BJ (cell line): Measurements from ENCODE around the gene COG5. TPM values are rescaled to one million over a fixed set of nuclear protein-coding genes. Genes with fewer than 3 reads are reported as not detected.

Experiments used
- CTCF ChIA-PET: fragments of 350-600 bp; formaldehyde crosslinking; extraction: SDS; loops from one replicate; lab custom pipeline; 2021; ENCODE audit warnings: antibody characterized with exemption, inconsistent platforms; lab: Yijun Ruan, JAX
- POLR2A ChIA-PET: fragments of 300-600 bp; sonication (Branson Sonifier 250); formaldehyde crosslinking; extraction: SDS; loops from one replicate; lab custom pipeline; 2021; ENCODE audit warnings: antibody characterized with exemption; lab: Charles Lee
- DNase-seq: peaks from one replicate; pipeline ENCODE4 v3.0.0-alpha.2; 2011; ENCODE audit warnings: low read depth
- H3K27me3 ChIP-seq: 2 replicates; pipeline ENCODE4 v1.6.0; 2011; ENCODE audit warnings: low read length; ENCODE audit not compliant: control insufficient read depth, insufficient read depth
- H3K36me3 ChIP-seq: 2 replicates; pipeline ENCODE4 v1.5.1; 2011; ENCODE audit warnings: low read length; ENCODE audit not compliant: control insufficient read depth, insufficient read depth
- H3K4me3 ChIP-seq: 2 replicates; pipeline ENCODE4 v1.5.1; 2011; ENCODE audit warnings: low read depth, mild to moderate bottlenecking, control low read depth, low read length
- polyA plus RNA-seq: library from polyadenylated mRNA; depleted of rRNA; stranded (reverse); fragments of >200 nt; gene quantifications from 2 replicates; pipeline ENCODE4 v1.2.3, GENCODE V29; 2011
- TF ChIP-seq, protein P1 (sequence below): IDR thresholded peaks from 2 replicates; pipeline ENCODE4 v1.5.1; 2011; ENCODE audit warnings: low read depth, mild to moderate bottlenecking, control low read depth, inconsistent platforms, low read length, moderate library complexity; ENCODE audit not compliant: insufficient read depth

Gene COG5
- polyA plus RNA-seq, 1 experiment = 20.5 TPM

DNA sequence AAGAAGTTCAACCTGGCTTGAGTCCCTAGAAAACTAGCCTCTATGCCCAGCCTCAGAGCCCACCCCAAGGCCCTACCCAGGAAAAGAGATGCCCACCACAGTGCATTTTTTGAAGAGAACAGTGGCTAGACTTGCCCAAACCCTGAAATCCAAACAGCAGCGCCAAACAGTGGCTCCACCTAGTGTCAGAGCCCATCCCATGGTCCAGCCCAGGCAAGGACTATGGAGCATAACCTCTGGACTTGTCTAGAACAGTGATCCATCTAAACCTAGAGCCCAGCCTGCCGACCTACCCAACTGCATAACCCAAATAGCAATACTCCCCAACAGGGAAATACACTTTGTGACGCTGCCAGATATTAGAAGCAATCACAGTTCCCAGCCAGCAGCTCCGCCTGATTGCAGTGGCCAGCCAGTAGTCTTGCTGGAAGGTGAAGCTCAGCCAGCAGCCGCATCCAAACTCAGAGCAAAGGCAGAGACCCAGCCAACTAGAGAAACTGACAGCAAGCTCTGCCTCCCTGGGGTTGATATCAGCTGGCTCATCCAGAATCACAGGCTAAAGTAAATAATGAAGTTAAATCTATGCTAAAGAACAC lies 350.4 kb downstream of the COG5 start:
- Histone ChIP-seq H3K4me3 (no peak overlapping the region), H3K36me3 (no peaks in the 10 kb centered on the region; the same call in 1 of the 2 replicates), H3K27me3 (no peaks in the 10 kb centered on the region)
- TF ChIP-seq, protein P1, sequence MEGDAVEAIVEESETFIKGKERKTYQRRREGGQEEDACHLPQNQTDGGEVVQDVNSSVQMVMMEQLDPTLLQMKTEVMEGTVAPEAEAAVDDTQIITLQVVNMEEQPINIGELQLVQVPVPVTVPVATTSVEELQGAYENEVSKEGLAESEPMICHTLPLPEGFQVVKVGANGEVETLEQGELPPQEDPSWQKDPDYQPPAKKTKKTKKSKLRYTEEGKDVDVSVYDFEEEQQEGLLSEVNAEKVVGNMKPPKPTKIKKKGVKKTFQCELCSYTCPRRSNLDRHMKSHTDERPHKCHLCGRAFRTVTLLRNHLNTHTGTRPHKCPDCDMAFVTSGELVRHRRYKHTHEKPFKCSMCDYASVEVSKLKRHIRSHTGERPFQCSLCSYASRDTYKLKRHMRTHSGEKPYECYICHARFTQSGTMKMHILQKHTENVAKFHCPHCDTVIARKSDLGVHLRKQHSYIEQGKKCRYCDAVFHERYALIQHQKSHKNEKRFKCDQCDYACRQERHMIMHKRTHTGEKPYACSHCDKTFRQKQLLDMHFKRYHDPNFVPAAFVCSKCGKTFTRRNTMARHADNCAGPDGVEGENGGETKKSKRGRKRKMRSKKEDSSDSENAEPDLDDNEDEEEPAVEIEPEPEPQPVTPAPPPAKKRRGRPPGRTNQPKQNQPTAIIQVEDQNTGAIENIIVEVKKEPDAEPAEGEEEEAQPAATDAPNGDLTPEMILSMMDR = no peak
- no peak for DNase-seq
- ChIA-PET CTCF (interaction anchor here (0.9 to 1.4 kb wide), 2 partner anchors 9 to 11 kb away, joined by 3 to 4 read pairs; no protein-coding TSS in a partner anchor), POLR2A (no interaction called here)

DNA sequence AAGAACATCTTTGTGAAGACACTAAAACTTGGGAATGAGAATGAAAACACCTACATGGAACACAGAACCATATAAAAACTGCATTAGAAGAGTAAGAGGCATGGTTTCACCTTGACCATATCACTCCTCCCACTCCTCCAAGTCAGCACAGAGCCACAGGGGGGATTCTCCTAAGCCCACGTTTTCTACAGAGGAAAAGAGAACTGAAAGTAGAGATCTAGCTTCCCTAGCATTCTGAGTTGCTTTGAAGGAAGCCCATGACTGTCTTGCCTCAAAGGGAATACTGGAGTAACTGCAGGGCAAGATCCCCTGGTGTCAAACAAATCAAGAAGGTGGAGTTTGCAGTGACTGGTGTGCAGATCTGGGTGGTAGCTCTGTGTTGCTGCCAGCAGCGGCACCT lies 351.0 kb downstream of the COG5 start:
- ChIA-PET POLR2A (no interaction called here), CTCF (interaction anchor here (1.1 to 1.6 kb wide), 2 partner anchors 9 to 11 kb away, joined by 3 to 5 read pairs; no protein-coding TSS in a partner anchor)
- H3K36me3 ChIP-seq = no peaks in the 10 kb centered on the region; the same call in 1 of the 2 replicates
- DNase-seq = no peak
- TF ChIP-seq, protein P1 = no peak
- no peaks in the 10 kb centered on the region for H3K27me3 ChIP-seq
- H3K4me3 ChIP-seq = no peak overlapping the region

DNA sequence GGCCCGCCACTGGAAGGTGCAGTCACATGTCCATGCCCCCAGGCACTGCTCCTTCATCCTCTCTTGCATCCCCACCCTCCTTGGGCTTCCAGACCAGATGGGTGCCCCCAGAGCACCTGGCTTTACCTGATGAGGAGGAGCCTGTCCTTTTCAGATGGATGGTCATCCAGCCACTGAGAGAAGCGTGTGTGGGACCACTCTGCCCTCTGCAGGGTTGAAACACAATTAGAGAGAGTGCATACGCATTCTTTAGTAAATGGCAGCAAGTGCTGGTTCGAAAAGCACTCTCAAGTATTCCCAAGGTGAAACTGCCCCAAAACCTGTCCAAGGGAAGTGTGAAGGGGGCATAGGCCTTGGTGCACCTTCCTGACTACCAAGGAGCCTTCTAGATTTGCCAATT lies 353.3 kb downstream of the COG5 start:
- POLR2A ChIA-PET = no interaction called here

DNA sequence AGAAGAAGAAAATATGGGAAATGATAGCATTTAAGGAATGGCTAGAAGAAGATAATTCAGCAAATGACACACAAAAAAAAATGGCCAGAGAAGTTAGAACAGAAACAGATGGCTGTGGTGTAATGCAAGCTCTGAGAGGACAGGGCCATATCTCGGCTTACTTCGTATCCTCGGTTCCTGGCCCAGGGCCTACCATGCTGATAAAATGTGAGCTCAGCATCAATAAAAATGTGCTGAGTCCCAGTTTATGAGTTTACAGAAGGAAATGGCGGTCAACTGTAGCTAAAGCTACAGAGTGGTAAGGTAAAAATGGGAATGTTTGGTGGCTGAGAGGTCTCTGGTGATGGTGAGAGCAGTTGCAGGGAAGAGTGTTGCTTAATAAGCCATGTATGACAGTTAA lies 354.2 kb downstream of the COG5 start:
- ChIA-PET POLR2A (no interaction called here), CTCF (interaction anchor here (0.7 to 1.9 kb wide), 3 partner anchors 10 to 1352 kb away, joined by 3 to 4 read pairs (median 4); no protein-coding TSS in a partner anchor)
- peaks cover 5% of the 10 kb centered on the region for H3K36me3 ChIP-seq
- no peak for DNase-seq
- no peaks in the 10 kb centered on the region for H3K27me3 ChIP-seq
- H3K4me3 ChIP-seq = no peak overlapping the region
- TF ChIP-seq, protein P1 = no peak

More for the DNA sequence above, 353.3 kb downstream of the COG5 start:
- CTCF ChIA-PET = interaction anchor here (1.9 kb wide), 1 partner anchor 10 kb away, joined by 4 read pairs; no protein-coding TSS in a partner anchor
- TF ChIP-seq, protein P1 = no peak
- Histone ChIP-seq H3K4me3 (no peak overlapping the region), H3K36me3 (peaks cover 3% of the 10 kb centered on the region; the same call in 1 of the 2 replicates), H3K27me3 (no peaks in the 10 kb centered on the region)
- DNase-seq = no peak

DNA sequence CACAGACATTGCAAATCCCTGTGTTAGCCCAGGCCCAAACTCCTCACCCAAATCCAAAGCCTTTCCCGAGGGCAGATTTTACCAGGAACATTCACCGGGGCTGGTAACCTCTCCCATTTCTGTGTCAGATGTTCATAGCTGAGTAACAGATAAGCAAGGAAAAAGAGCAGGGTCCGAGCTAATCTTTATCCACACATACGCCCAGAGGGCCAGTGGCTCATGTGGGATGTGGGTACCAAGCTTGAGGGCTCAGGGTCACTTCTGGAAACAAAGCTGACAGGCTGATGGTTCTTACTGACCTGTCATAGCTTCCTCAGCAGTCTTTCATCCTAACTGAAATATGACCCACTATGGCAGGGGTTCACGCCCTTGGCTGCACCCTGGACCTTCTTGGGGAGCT lies 355.2 kb downstream of the COG5 start:
- Histone ChIP-seq H3K36me3 (peaks cover 6% of the 10 kb centered on the region), H3K27me3 (no peaks in the 10 kb centered on the region), H3K4me3 (no peak overlapping the region)
- DNase-seq = no peak
- ChIA-PET CTCF (interaction anchor here (0.8 to 1.9 kb wide), 3 partner anchors 11 to 17 kb away, joined by 3 to 4 read pairs (median 4); no protein-coding TSS in a partner anchor), POLR2A (no interaction called here)
- TF ChIP-seq, protein P1 = no peak
